Uterus (tissue), 2 donors: ENCODE measurements around the gene PRUNE2.

ENCODE experiments used
- POLR2A ChIP-seq, 2 donors: fragments of 450-650 bp; IDR thresholded peaks; one replicate each; pipeline ENCODE4 v1.6.1; 2016; ENCODE audit warnings: antibody characterized with exemption in 2 of 2, mild to moderate bottlenecking in 1 of 2, moderate library complexity in 1 of 2
- TF ChIP-seq, protein P1 (sequence below), 4 experiments: fragments of 200-600 bp in 2 of 4; fragments of 450-650 bp in 2 of 4; sonication (generic) in 2 of 4; IDR thresholded peaks; one replicate each; pipeline ENCODE4 v1.5.1; 2016 to 2019; ENCODE audit warnings: antibody characterized with exemption in 4 of 4, mild to moderate bottlenecking in 2 of 4, moderate library complexity in 1 of 4

DNA sequence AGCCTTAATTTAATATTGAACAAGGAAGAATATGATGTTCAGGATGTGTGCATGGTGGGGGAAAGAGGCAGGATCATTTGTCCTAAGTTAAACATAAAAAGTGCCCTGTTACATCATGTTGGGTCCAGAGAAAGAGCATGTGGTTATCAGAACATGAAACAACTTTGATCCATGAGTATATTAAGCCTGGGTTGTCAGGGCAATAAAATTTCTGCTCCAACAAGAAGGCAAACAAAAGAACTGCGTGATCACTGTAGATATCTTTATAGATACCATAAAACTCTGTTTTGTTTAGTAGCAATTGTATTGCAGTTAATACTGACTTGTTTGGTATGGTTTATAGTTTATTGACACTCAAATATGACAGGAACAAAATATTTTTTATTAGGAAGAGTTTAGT, 106.4 kb downstream of the PRUNE2 start:
- TF ChIP-seq, protein P1, sequence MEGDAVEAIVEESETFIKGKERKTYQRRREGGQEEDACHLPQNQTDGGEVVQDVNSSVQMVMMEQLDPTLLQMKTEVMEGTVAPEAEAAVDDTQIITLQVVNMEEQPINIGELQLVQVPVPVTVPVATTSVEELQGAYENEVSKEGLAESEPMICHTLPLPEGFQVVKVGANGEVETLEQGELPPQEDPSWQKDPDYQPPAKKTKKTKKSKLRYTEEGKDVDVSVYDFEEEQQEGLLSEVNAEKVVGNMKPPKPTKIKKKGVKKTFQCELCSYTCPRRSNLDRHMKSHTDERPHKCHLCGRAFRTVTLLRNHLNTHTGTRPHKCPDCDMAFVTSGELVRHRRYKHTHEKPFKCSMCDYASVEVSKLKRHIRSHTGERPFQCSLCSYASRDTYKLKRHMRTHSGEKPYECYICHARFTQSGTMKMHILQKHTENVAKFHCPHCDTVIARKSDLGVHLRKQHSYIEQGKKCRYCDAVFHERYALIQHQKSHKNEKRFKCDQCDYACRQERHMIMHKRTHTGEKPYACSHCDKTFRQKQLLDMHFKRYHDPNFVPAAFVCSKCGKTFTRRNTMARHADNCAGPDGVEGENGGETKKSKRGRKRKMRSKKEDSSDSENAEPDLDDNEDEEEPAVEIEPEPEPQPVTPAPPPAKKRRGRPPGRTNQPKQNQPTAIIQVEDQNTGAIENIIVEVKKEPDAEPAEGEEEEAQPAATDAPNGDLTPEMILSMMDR (IDR thresholded peaks at IDR 0.05) = no peak
- no peak for TF ChIP-seq POLR2A (IDR thresholded peaks at IDR 0.05)
